Activated naive CD4-positive, alpha-beta T cell treated with anti-CD3 and anti-CD28 coated beads, Interleukin-2, amount 50 U/mL, for 24 hours (primary cell): Measurements from ENCODE around the gene CCDC9.
"Not testable (repeated sequence)": the region's sequence is repeated elsewhere in the genome, so short reads cannot be mapped to it uniquely, and the experiment has no call there.

Source experiments
- H3K27ac Mint-ChIP-seq: one replicate; pipeline ENCODE4 v1.8.0; 2021; ENCODE audit warnings: mild to moderate bottlenecking, mixed read lengths
- H3K27me3 Mint-ChIP-seq: one replicate; pipeline ENCODE4 v1.8.0; 2021; ENCODE audit warnings: mixed read lengths
- H3K36me3 Mint-ChIP-seq: one replicate; pipeline ENCODE4 v1.8.0; 2021; ENCODE audit warnings: mixed read lengths
- H3K4me1 Mint-ChIP-seq: one replicate; pipeline ENCODE4 v1.8.0; 2021; ENCODE audit warnings: mixed read lengths
- H3K4me3 Mint-ChIP-seq: one replicate; pipeline ENCODE4 v1.8.0; 2021; ENCODE audit warnings: mild to moderate bottlenecking, mixed read lengths
- H3K9me3 Mint-ChIP-seq: one replicate; pipeline ENCODE4 v1.8.0; 2021; ENCODE audit warnings: mixed read lengths

Gene CCDC9

GRCh38 chr19:47269596-47269995 is 13.3 kb downstream of the CCDC9 start:
- no peaks in the 10 kb centered on the region for H3K9me3 Mint-ChIP-seq
- peak overlapping the region; percentile 65 for H3K27ac Mint-ChIP-seq
- peaks cover 8% of the 10 kb centered on the region for H3K36me3 Mint-ChIP-seq
- H3K4me1 Mint-ChIP-seq: peaks cover 11% of the 10 kb centered on the region
- no peaks in the 10 kb centered on the region for H3K27me3 Mint-ChIP-seq
- no peak overlapping the region for H3K4me3 Mint-ChIP-seq

GRCh38 chr19:47270408-47270807 is 14.1 kb downstream of the CCDC9 start:
- Mint-ChIP-seq H3K4me1 (peaks cover 13% of the 10 kb centered on the region), H3K4me3 (no peak overlapping the region), H3K27me3 (no peaks in the 10 kb centered on the region), H3K27ac (no peak overlapping the region), H3K9me3 (no peaks in the 10 kb centered on the region), H3K36me3 (peaks cover 6% of the 10 kb centered on the region)

- no peaks in the 10 kb centered on the region for H3K27me3 Mint-ChIP-seq
- no peak overlapping the region for H3K27ac Mint-ChIP-seq
- H3K4me3 Mint-ChIP-seq: peak overlapping the region; percentile 91
- peaks cover 19% of the 10 kb centered on the region for H3K4me1 Mint-ChIP-seq
- no peaks in the 10 kb centered on the region for H3K9me3 Mint-ChIP-seq
- H3K36me3 Mint-ChIP-seq: peaks cover 6% of the 10 kb centered on the region
These were observed 15.6 kb downstream of the CCDC9 start for GRCh38 chr19:47271949-47272348.

GRCh38 chr19:47272448-47273312 is 16.4 kb downstream of the CCDC9 start:
- H3K9me3 Mint-ChIP-seq: no peaks in the 10 kb centered on the region
- peak overlapping the region; percentile 84 for H3K27ac Mint-ChIP-seq
- H3K4me3 Mint-ChIP-seq: peak overlapping the region; percentile 91
- peaks cover 6% of the 10 kb centered on the region for H3K36me3 Mint-ChIP-seq
- no peaks in the 10 kb centered on the region for H3K27me3 Mint-ChIP-seq
- H3K4me1 Mint-ChIP-seq: peaks cover 19% of the 10 kb centered on the region

- peaks cover 23% of the 10 kb centered on the region for H3K4me1 Mint-ChIP-seq
- no peaks in the 10 kb centered on the region for H3K9me3 Mint-ChIP-seq
- H3K36me3 Mint-ChIP-seq: peaks cover 6% of the 10 kb centered on the region
- H3K27me3 Mint-ChIP-seq: no peaks in the 10 kb centered on the region
- H3K4me3 Mint-ChIP-seq: peak overlapping the region; percentile 91
- H3K27ac Mint-ChIP-seq: peak overlapping the region; percentile 97
These were observed 17.2 kb downstream of the CCDC9 start for GRCh38 chr19:47273313-47274070.

GRCh38 chr19:47274071-47274890 is 18.0 kb downstream of the CCDC9 start, which contains the start of gene INAFM1:
Gene INAFM1 (plus strand): TSS chr19:47274885. CDS start chr19:47274920, 35 bp downstream.
- Mint-ChIP-seq H3K36me3 (peaks cover 4% of the 10 kb centered on the region), H3K27ac (peak within 1 kb of the TSS; percentile 97), H3K9me3 (no peaks in the 10 kb centered on the region), H3K27me3 (no peaks in the 10 kb centered on the region), H3K4me1 (peaks cover 23% of the 10 kb centered on the region), H3K4me3 (peak within 1 kb of the TSS; percentile 91)

DNA sequence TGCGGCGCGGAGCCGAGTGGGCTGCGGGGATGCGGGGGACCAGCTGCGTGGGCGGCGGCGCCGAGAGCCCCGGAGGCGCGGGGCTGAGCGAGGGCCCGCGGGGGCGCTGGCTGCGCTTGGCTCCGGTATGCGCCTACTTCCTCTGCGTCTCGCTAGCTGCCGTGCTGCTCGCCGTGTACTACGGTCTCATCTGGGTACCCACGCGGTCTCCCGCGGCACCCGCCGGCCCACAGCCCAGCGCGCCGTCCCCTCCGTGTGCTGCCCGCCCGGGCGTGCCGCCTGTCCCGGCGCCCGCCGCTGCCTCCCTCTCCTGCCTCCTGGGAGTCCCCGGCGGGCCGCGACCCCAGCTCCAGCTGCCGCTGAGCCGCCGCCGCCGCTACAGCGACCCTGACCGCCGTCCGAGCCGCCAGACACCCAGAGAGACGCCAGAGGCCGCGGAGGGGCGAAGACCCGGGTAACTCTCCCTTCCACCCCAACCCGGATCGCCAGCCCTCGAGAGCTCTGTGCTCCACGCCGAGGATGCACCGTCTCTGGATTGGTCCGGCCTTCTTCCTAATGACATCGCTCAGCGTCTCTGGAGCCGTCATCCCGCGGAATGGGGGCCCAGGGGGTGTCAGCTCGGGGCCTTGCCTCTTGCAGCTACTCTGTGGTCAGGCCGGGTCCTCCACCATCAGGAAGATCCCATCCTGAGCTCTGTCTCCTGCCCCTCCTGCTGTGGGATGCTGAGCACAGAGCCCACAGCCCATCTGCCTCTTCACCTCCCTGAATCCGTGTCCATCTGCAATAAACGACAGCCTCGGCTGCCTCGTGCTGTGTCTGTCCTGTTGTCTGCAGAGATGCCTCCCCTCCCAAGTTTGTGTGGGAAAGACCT is 18.8 kb downstream of the CCDC9 start:
- no peaks in the 10 kb centered on the region for H3K27me3 Mint-ChIP-seq
- H3K27ac Mint-ChIP-seq: peak overlapping the region; percentile 74
- peaks cover 2% of the 10 kb centered on the region for H3K36me3 Mint-ChIP-seq
- peak overlapping the region; percentile 84 for H3K4me3 Mint-ChIP-seq
- peaks cover 23% of the 10 kb centered on the region for H3K4me1 Mint-ChIP-seq
- no peaks in the 10 kb centered on the region for H3K9me3 Mint-ChIP-seq

DNA sequence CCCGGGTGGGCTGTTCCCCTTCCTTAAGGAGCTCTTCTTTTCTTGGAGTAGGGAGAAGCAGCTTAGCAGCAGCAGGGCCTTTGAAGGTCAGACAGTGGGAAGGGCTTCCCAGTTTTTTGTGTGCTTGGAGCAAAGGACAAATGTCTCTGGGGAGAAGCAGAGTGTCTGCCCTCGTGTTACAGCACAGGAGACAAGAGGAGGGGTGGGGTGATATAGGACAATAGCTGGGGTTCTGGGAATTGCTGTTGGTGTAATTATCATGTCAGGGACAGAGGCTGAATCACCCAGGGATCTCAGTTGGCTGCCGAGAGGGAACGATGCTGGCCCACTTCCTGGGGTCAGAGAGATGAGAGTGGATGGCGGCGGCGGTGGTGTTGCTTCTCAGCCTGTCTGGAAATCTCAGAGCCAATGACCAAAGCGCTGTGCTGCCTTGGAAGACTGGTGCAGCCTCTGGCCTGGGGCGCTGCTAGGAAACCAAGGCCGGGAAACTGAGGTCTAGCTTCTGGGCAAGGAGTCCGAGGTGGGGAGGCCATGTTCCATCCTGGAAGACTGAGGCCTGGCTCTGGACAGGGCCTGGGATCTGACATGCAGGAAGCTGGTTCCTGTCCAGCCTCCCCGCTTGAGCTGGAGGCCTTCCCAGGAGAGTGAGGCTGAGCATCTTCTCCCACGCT is 19.6 kb downstream of the CCDC9 start:
- no peak overlapping the region for H3K27ac Mint-ChIP-seq

DNA sequence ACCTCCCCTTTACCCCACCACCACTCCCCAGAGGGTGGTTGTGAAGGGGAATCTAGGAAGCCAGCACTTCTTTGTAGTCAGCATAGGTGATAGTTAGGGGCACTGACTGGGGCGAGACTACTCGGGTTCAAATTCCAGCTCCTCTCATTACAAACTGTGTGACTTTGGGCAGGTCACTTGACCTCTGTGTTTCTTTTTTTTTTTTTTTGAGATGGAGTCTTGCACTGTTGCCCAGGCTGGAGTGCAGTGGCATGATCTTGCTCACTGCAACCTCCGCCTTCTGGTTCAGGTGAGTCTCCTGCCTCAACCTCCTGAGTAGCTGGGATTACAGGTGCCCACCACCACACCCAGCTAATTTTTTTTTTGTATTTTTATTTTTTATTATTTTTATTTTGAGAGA is 20.2 kb downstream of the CCDC9 start:
- peaks cover 23% of the 10 kb centered on the region for H3K4me1 Mint-ChIP-seq
- not testable (repeated sequence) for H3K36me3 Mint-ChIP-seq, H3K4me3 Mint-ChIP-seq, H3K27ac Mint-ChIP-seq, H3K9me3 Mint-ChIP-seq, H3K27me3 Mint-ChIP-seq

More for the DNA sequence above, 19.6 kb downstream of the CCDC9 start:
- peaks cover 23% of the 10 kb centered on the region for H3K4me1 Mint-ChIP-seq
- H3K4me3 Mint-ChIP-seq: peak overlapping the region; percentile 84
- no peaks in the 10 kb centered on the region for H3K27me3 Mint-ChIP-seq
- peaks cover 2% of the 10 kb centered on the region for H3K36me3 Mint-ChIP-seq
- H3K9me3 Mint-ChIP-seq: no peaks in the 10 kb centered on the region

DNA sequence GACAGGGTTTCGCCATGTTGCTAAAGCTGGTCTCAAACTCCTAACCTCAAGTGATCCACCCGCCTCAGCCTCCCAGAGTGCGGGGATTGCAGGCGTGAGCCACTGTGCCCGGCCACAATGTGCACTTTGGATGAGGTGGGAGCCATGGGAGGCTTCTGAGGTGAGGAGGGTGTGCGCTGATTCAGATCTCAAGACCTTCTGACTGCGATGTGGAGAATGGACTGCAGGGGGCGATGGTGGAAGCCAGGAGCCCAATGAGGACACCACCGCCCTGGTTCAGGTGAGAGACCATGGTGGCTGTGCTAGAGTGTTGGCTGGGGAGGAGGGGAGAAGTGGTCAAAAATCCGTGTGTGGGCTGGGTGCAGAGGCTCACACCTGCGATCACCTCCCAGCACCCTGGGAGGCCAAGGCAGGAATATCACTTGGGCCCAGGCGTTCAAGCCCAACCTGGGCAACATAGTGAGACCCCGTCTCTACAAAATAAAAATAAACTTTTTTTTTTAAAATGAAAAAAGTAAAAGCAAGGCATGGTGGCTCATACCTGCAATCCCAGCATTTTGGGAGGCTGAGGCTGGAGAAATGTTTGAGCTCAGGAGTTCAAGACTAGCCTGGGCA is 24.0 kb downstream of the CCDC9 start:
- Mint-ChIP-seq H3K36me3 (no peaks in the 10 kb centered on the region), H3K27ac (no peak overlapping the region), H3K4me1 (peaks cover 15% of the 10 kb centered on the region), H3K4me3 (no peak overlapping the region), H3K27me3 (no peaks in the 10 kb centered on the region), H3K9me3 (no peaks in the 10 kb centered on the region)

GRCh38 chr19:47283405-47284059 is 27.2 kb downstream of the CCDC9 start:
- no peaks in the 10 kb centered on the region for H3K36me3 Mint-ChIP-seq
- H3K9me3 Mint-ChIP-seq: no peaks in the 10 kb centered on the region
- peaks cover 9% of the 10 kb centered on the region for H3K4me1 Mint-ChIP-seq
- no peak overlapping the region for H3K27ac Mint-ChIP-seq
- H3K27me3 Mint-ChIP-seq: no peaks in the 10 kb centered on the region
- no peak overlapping the region for H3K4me3 Mint-ChIP-seq

DNA sequence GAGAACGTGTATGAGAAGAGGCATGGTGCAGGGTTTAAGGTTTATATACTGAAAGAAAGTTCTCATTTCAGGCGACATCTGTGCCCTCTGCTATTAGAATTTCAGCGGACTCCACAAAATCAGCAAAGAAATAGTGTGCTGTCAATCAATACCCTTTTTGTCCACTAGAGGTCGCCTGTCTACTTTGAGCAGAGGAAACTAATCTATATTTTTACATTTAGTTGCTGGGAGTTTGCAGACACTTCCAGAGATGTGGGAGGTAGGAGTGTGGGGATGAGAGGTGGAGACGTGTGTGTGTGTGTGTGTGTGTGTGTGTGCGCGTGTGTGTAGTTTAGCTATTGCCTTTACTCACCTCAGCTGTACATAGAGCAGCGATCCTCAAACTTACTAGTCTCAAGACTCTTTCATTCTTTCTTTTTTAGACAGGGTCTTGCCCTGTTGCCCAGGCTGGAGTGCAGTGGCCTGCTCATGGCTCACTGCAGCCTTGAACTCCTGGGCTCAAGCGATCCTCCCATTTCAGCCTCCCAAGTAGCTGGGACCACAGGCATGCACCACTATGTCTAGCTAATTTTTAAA is 28.1 kb downstream of the CCDC9 start:
- H3K4me1 Mint-ChIP-seq: peaks cover 10% of the 10 kb centered on the region
- H3K4me3 Mint-ChIP-seq: no peak overlapping the region
- no peaks in the 10 kb centered on the region for H3K9me3 Mint-ChIP-seq
- no peak overlapping the region for H3K27ac Mint-ChIP-seq
- no peaks in the 10 kb centered on the region for H3K36me3 Mint-ChIP-seq
- H3K27me3 Mint-ChIP-seq: no peaks in the 10 kb centered on the region

GRCh38 chr19:47296036-47296435 is 39.7 kb downstream of the CCDC9 start:
- H3K4me3 Mint-ChIP-seq: no peak overlapping the region
- no peaks in the 10 kb centered on the region for H3K36me3 Mint-ChIP-seq
- H3K27me3 Mint-ChIP-seq: no peaks in the 10 kb centered on the region
- no peak overlapping the region for H3K27ac Mint-ChIP-seq
- no peaks in the 10 kb centered on the region for H3K9me3 Mint-ChIP-seq
- H3K4me1 Mint-ChIP-seq: peaks cover 8% of the 10 kb centered on the region
